A549 (cell line): ENCODE measurements around the gene KIZ. TPM values are rescaled to one million over a fixed set of nuclear protein-coding genes. Genes with fewer than 3 reads are reported as not detected.

Source experiments
- ATAC-seq, 2 experiments: fragments of 200-7000 bp in 1 of 2; fragments of >200 bp in 1 of 2; cut with Nextera tagmentation in 1 of 2; cut with Tn5 transposase in 1 of 2; 3 replicates each; pipeline versions ENCODE4 v1.8.0 to v1.9.1; 2018 to 2020; ENCODE audit warnings: mild to moderate bottlenecking in 1 of 2, moderate library complexity in 1 of 2
- CTCF ChIA-PET: fragments of 300-600 bp; sonication (Branson Sonifier 250); formaldehyde crosslinking; extraction: SDS; loops from one replicate; lab custom pipeline; 2021; ENCODE audit warnings: antibody characterized with exemption, inconsistent platforms; lab: Yijun Ruan, JAX
- POLR2A ChIA-PET: fragments of 350-600 bp; formaldehyde crosslinking; extraction: SDS; loops from one replicate; lab custom pipeline; 2021; ENCODE audit warnings: antibody characterized with exemption, inconsistent platforms; lab: Yijun Ruan, JAX
- DNase-seq, 2 experiments: peaks; one replicate each; pipeline versions ENCODE4 v3.0.0 to v3.0.0-alpha.2; 2011 to 2016; ENCODE audit warnings: low read depth in 1 of 2, low spot score in 1 of 2
- FAIRE-seq: peaks from 2 replicates; lab custom pipeline; 2011; peaks lifted over from hg19 to GRCh38; lab: Jason Lieb, UNC
- H3K27ac ChIP-seq, 2 experiments: fragments of >200 bp; sonication (Bioruptor Twin); formaldehyde crosslinking; 3 replicates each; pipeline ENCODE4 v1.5.1; 2016 to 2017
- H3K4me1 ChIP-seq: fragments of >200 bp; sonication (Bioruptor Twin); formaldehyde crosslinking; 3 replicates; pipeline ENCODE4 v1.6.1; 2016
- H3K4me2 ChIP-seq: fragments of >200 bp; sonication (Bioruptor Twin); formaldehyde crosslinking; 3 replicates; pipeline ENCODE4 v1.6.1; 2016
- H3K4me3 ChIP-seq: fragments of >200 bp; sonication (Bioruptor Twin); formaldehyde crosslinking; 3 replicates; pipeline ENCODE4 v1.5.1; 2016
- H3K9me3 ChIP-seq: fragments of >200 bp; sonication (Bioruptor Twin); formaldehyde crosslinking; 3 replicates; pipeline ENCODE4 v1.6.1; 2016
- CBX2 ChIP-seq: fragments of 200-600 bp; sonication (generic); IDR thresholded peaks from 2 replicates; pipeline ENCODE4 v1.6.1; 2016; ENCODE audit warnings: low read depth, mild to moderate bottlenecking, borderline replicate concordance
- CBX8 ChIP-seq: fragments of 200-600 bp; sonication (generic); IDR thresholded peaks from 2 replicates; pipeline ENCODE4 v1.6.1; 2016
- CEBPB ChIP-seq, 2 experiments: fragments of >200 bp in 1 of 2; sonication (Bioruptor Twin) in 1 of 2; formaldehyde crosslinking in 1 of 2; IDR thresholded peaks; 2 replicates each; pipeline ENCODE4 v1.6.1; 2012 to 2016
- CHD4 ChIP-seq: fragments of 200-600 bp; sonication (generic); IDR thresholded peaks from 2 replicates; pipeline ENCODE4 v1.6.1; 2016; ENCODE audit warnings: antibody characterized with exemption, mild to moderate bottlenecking, borderline replicate concordance
- E2F6 ChIP-seq: IDR thresholded peaks from 2 replicates; pipeline ENCODE4 v1.6.1; 2012; ENCODE audit warnings: low read depth, borderline replicate concordance
- EHF ChIP-seq: fragments of 250-450 bp; sonication (Bioruptor Pico); IDR thresholded peaks from 2 replicates; pipeline ENCODE4 v1.5.0; 2020; ENCODE audit warnings: mild to moderate bottlenecking
- EHMT2 ChIP-seq: fragments of 200-600 bp; sonication (generic); IDR thresholded peaks from 2 replicates; pipeline ENCODE4 v1.6.1; 2016; ENCODE audit warnings: antibody characterized with exemption, low read depth, mild to moderate bottlenecking, moderate library complexity
- FOSB ChIP-seq: fragments of 250-450 bp; sonication (Bioruptor Pico); IDR thresholded peaks from 2 replicates; pipeline ENCODE4 v1.5.0; 2020; ENCODE audit warnings: mild to moderate bottlenecking, moderate library complexity
- FOSL2 ChIP-seq, 2 experiments: fragments of 450-650 bp in 1 of 2; fragments of >200 bp in 1 of 2; sonication (Bioruptor Twin) in 1 of 2; formaldehyde crosslinking; IDR thresholded peaks; 2 replicates each; pipeline versions ENCODE4 v1.5.0 to v1.6.1; 2016 to 2020; ENCODE audit warnings: mild to moderate bottlenecking in 1 of 2, moderate library complexity in 1 of 2
- FOXS1 ChIP-seq: fragments of 250-450 bp; sonication (Bioruptor Pico); IDR thresholded peaks from 2 replicates; pipeline ENCODE4 v1.5.0; 2020; ENCODE audit warnings: mild to moderate bottlenecking, moderate library complexity
- GATA3 ChIP-seq: IDR thresholded peaks from 2 replicates; pipeline ENCODE4 v1.6.1; 2012; ENCODE audit warnings: borderline replicate concordance
- HDAC2 ChIP-seq: fragments of 200-600 bp; sonication (generic); IDR thresholded peaks from 2 replicates; pipeline ENCODE4 v1.6.1; 2016
- HOXA7 ChIP-seq: fragments of 250-450 bp; sonication (Bioruptor Pico); IDR thresholded peaks from 2 replicates; pipeline ENCODE4 v1.5.0; 2020; ENCODE audit warnings: mild to moderate bottlenecking, moderate library complexity
- HOXB13 ChIP-seq: fragments of 250-450 bp; sonication (Bioruptor Pico); IDR thresholded peaks from 2 replicates; pipeline ENCODE4 v1.5.0; 2020; ENCODE audit warnings: low read depth, mild to moderate bottlenecking, moderate library complexity
- JUN ChIP-seq, 2 experiments: fragments of >200 bp; sonication (Bioruptor Twin); formaldehyde crosslinking; IDR thresholded peaks; 2 replicates in 1 of 2; 3 replicates in 1 of 2; pipeline ENCODE4 v1.6.1; 2016 to 2017
- KDM1A ChIP-seq: fragments of 200-600 bp; sonication (generic); IDR thresholded peaks from 2 replicates; pipeline ENCODE4 v1.6.1; 2016; ENCODE audit warnings: low read depth, mild to moderate bottlenecking
- MAFK ChIP-seq: fragments of 450-650 bp; IDR thresholded peaks from 2 replicates; pipeline ENCODE4 v1.6.1; 2014; ENCODE audit not compliant: partially characterized antibody
- MYC ChIP-seq: IDR thresholded peaks from 2 replicates; pipeline ENCODE4 v1.6.1; 2012; ENCODE audit warnings: mild to moderate bottlenecking, inconsistent platforms, low read length, improper control_type of control experiment, borderline replicate concordance
- NFE2L2 ChIP-seq: fragments of 150-350 bp; conservative IDR thresholded peaks from 2 replicates; pipeline ENCODE4 v1.6.1; 2014; ENCODE audit warnings: low read length
- NR3C1 ChIP-seq: fragments of >200 bp; sonication (Bioruptor Twin); formaldehyde crosslinking; IDR thresholded peaks from 3 replicates; pipeline ENCODE4 v1.6.1; 2017
- PBX3 ChIP-seq: IDR thresholded peaks from 2 replicates; pipeline ENCODE4 v1.6.1; 2012
- PHF8 ChIP-seq: fragments of 200-600 bp; sonication (generic); IDR thresholded peaks from 2 replicates; pipeline ENCODE4 v1.6.1; 2016; ENCODE audit warnings: low read depth, mild to moderate bottlenecking, antibody characterized with exemption, moderate library complexity, borderline replicate concordance
- RFX5 ChIP-seq: fragments of 450-650 bp; IDR thresholded peaks from 2 replicates; pipeline ENCODE4 v1.7.1; 2014; ENCODE audit warnings: antibody characterized with exemption, mild to moderate bottlenecking, moderate library complexity
- RNF2 ChIP-seq: fragments of 200-600 bp; sonication (generic); IDR thresholded peaks from 2 replicates; pipeline ENCODE4 v1.6.1; 2016; ENCODE audit warnings: low read depth, mild to moderate bottlenecking, antibody characterized with exemption, moderate library complexity, borderline replicate concordance
- SMC3 ChIP-seq: fragments of >200 bp; sonication (Bioruptor Twin); formaldehyde crosslinking; IDR thresholded peaks from 3 replicates; pipeline ENCODE4 v1.6.1; 2018; ENCODE audit warnings: inconsistent platforms
- SREBF2 ChIP-seq: fragments of 450-650 bp; IDR thresholded peaks from 2 replicates; pipeline ENCODE4 v1.6.1; 2014; ENCODE audit warnings: mild to moderate bottlenecking, moderate library complexity
- TP53 ChIP-seq: fragments of 250-450 bp; sonication (Bioruptor Pico); IDR thresholded peaks from 2 replicates; pipeline ENCODE4 v1.5.0; 2021; ENCODE audit warnings: mild to moderate bottlenecking, moderate library complexity
- ZC3H11A ChIP-seq: fragments of 450-650 bp; IDR thresholded peaks from 2 replicates; pipeline ENCODE4 v1.6.1; 2014; ENCODE audit warnings: antibody characterized with exemption, mild to moderate bottlenecking
- WGBS: methylation state at CpG from one replicate; pipeline ENCODE4 v1.1.6; 2017; ENCODE audit errors: missing lambda C conversion rate; 5-methylcytosine and 5-hydroxymethylcytosine counted together
- polyA plus RNA-seq, 4 experiments: library from polyadenylated mRNA; depleted of rRNA in 3 of 4; stranded (reverse); fragments of >200 nt; fragmentation: RNase III in 1 of 4; extraction: RNeasy Plus Mini Kit Qiagen cat#74134 plus additional on column Dnase treatment in 1 of 4; gene quantifications; 2 replicates in 3 of 4; 3 replicates in 1 of 4; pipeline ENCODE4 v1.2.3, GENCODE V29; 2011 to 2017
- TF ChIP-seq, protein P1 (sequence below): fragments of >200 bp; sonication (Bioruptor Twin); formaldehyde crosslinking; IDR thresholded peaks from 3 replicates; pipeline ENCODE4 v1.6.1; 2016
- TF ChIP-seq, protein P2 (sequence below): fragments of 250-450 bp; sonication (Bioruptor Pico); IDR thresholded peaks from 2 replicates; pipeline ENCODE4 v1.5.0; 2021; ENCODE audit warnings: mild to moderate bottlenecking, moderate library complexity, borderline replicate concordance
- TF ChIP-seq, protein P3 (sequence below): IDR thresholded peaks from 2 replicates; pipeline ENCODE4 v1.6.1; 2012

The KIZ gene
- polyA plus RNA-seq, 2 of the 4 experiments (the other 2 are of a cell fraction), result 6.3 to 19.1 TPM

GRCh38 chr20:21149344-21149743, 23.5 kb downstream of the KIZ start:
- FAIRE-seq (no peak), DNase-seq (no peak)
- Histone ChIP-seq H3K27ac (no peak overlapping the region), H3K4me2 (no peak overlapping the region), H3K4me1 (no peaks in the 10 kb centered on the region)
- TF ChIP-seq HDAC2, result no peak
- TF ChIP-seq, all 56 proteins: peak for 0
- no peaks in the 10 kb centered on the region for H3K9me3 ChIP-seq
- ChIA-PET CTCF (interaction anchor here (0.9 to 1.2 kb wide), 2 partner anchors 9 to 69 kb away, joined by 3 to 4 read pairs; no protein-coding TSS in a partner anchor), POLR2A (no interaction called here)
- H3K4me3 ChIP-seq, result no peak overlapping the region
- ATAC-seq, result 0 out of 6 replicates have a peak, but pooled peaks of 1 of the 2 experiments have one; percentile 34
- 72% methylated on average over 9 of the region's 9 CpGs for WGBS

DNA sequence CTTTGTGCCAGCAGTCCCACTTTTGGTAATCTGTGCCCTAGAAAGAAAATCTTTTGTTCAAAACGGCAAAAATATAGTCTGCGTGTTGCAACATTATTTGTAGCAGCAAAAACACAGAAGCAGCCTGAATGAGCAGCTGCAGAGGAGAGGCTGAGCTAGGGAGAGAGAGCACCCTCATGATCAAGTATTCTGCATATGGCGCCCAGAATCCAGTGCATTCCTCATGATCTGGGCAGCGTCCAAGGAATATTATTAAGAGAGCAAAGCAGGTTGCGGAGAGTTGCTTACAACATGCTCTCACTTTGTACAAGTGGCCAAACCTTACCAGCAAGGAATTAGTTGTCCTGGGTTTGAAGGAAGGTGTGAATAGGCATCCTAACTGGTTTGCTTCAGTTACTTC, 25.9 kb downstream of the KIZ start:
- Histone ChIP-seq H3K4me2 (no peak overlapping the region), H3K4me3 (no peak overlapping the region), H3K4me1 (no peaks in the 10 kb centered on the region), H3K9me3 (no peaks in the 10 kb centered on the region), H3K27ac (no peak overlapping the region)
- no peak for DNase-seq
- 82% methylated on average over 5 of the region's 5 CpGs for WGBS
- ChIA-PET POLR2A (no interaction called here), CTCF (no interaction called here)
- FAIRE-seq, result no peak
- no peak for ATAC-seq
- TF ChIP-seq FOXS1 (CRISPR knock-in tag) (no peak), TP53 (no peak), SREBF2 (no peak), FOSB (no peak), SMC3 (no peak), RFX5 (no peak), HOXA7 (no peak), ZC3H11A (no peak), KDM1A (no peak), CHD4 (no peak), CBX2 (no peak), PHF8 (no peak), PBX3 (no peak), EHMT2 (no peak), RNF2 (no peak), CBX8 (no peak), EHF (CRISPR knock-in tag) (no peak), MAFK (no peak), GATA3 (no peak), NFE2L2 (no peak)

DNA sequence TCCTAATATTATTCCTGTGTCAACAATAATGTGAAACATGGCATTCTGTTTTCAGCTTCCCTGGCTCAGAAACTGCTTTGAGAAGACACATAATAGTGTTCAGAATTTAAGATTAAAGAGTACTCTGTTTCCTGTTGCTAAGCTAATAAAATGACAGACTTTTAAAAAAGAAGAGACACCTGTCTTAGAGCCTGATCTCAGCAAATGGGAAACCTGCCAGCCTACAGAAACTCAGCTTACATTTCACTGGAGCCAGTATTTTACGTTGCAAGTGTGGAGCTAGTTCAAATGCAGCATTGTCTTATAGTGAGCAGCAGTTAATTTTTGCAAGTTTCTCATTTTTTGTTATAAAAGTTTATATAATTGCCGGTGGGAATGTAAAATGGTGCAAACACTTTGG, 28.8 kb downstream of the KIZ start:
- no peak for FAIRE-seq

More for the DNA sequence above, 28.8 kb downstream of the KIZ start:
- Histone ChIP-seq H3K4me1 (no peaks in the 10 kb centered on the region), H3K9me3 (no peaks in the 10 kb centered on the region), H3K4me2 (no peak overlapping the region), H3K4me3 (no peak overlapping the region)
- POLR2A ChIA-PET, result no interaction called here
- no peak for TF ChIP-seq MYC
- no peak for TF ChIP-seq CEBPB (IDR thresholded peaks at IDR 0.05)
- TF ChIP-seq HOXB13 (CRISPR knock-in tag), result no peak
- no peak for TF ChIP-seq FOXS1 (CRISPR knock-in tag)
- no peak for TF ChIP-seq E2F6
- TF ChIP-seq, protein P1, sequence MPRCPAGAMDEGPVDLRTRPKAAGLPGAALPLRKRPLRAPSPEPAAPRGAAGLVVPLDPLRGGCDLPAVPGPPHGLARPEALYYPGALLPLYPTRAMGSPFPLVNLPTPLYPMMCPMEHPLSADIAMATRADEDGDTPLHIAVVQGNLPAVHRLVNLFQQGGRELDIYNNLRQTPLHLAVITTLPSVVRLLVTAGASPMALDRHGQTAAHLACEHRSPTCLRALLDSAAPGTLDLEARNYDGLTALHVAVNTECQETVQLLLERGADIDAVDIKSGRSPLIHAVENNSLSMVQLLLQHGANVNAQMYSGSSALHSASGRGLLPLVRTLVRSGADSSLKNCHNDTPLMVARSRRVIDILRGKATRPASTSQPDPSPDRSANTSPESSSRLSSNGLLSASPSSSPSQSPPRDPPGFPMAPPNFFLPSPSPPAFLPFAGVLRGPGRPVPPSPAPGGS, result no peak
- no peak for TF ChIP-seq JUN (IDR thresholded peaks at IDR 0.05)
- no peak for TF ChIP-seq KDM1A
- TF ChIP-seq, protein P2, sequence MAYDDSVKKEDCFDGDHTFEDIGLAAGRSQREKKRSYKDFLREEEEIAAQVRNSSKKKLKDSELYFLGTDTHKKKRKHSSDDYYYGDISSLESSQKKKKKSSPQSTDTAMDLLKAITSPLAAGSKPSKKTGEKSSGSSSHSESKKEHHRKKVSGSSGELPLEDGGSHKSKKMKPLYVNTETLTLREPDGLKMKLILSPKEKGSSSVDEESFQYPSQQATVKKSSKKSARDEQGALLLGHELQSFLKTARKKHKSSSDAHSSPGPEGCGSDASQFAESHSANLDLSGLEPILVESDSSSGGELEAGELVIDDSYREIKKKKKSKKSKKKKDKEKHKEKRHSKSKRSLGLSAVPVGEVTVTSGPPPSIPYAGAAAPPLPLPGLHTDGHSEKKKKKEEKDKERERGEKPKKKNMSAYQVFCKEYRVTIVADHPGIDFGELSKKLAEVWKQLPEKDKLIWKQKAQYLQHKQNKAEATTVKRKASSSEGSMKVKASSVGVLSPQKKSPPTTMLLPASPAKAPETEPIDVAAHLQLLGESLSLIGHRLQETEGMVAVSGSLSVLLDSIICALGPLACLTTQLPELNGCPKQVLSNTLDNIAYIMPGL (CRISPR knock-in tag), result no peak
- TF ChIP-seq FOSL2 (IDR thresholded peaks at IDR 0.05), result no peak
- TF ChIP-seq FOSL2 (CRISPR knock-in tag; IDR thresholded peaks at IDR 0.05), result no peak
- no peak for TF ChIP-seq CHD4
- no peak for TF ChIP-seq MAFK
- no peak for TF ChIP-seq SREBF2
- TF ChIP-seq, protein P3, sequence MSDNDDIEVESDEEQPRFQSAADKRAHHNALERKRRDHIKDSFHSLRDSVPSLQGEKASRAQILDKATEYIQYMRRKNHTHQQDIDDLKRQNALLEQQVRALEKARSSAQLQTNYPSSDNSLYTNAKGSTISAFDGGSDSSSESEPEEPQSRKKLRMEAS, result no peak
- TF ChIP-seq PBX3, result no peak
- TF ChIP-seq NR3C1, result no peak
- TF ChIP-seq, all 56 proteins: peak for 0
- DNase-seq, result no peak
- no peak for ATAC-seq
- CTCF ChIA-PET, result interaction anchor here (0.5 to 1.1 kb wide), 2 partner anchors 30 to 75 kb away, joined by 3 to 4 read pairs; no protein-coding TSS in a partner anchor
- H3K27ac ChIP-seq, result no peak overlapping the region
- WGBS, result 45% methylated on average over 2 of the region's 2 CpGs
